BE2C (cell line): ENCODE data around the gene NFIX.

Experiments
- DNase-seq: peaks from one replicate; pipeline ENCODE4 v3.0.0-alpha.2; 2020
- H3K27me3 ChIP-seq: fragments of 250-450 bp; sonication (Bioruptor Pico); 2 replicates; pipeline ENCODE4 v1.5.1; 2020; ENCODE audit warnings: mild to moderate bottlenecking
- H3K36me3 ChIP-seq: fragments of 250-450 bp; sonication (Bioruptor Pico); 2 replicates; pipeline ENCODE4 v1.5.1; 2020; ENCODE audit warnings: mild to moderate bottlenecking
- H3K4me1 ChIP-seq: fragments of 250-450 bp; sonication (Bioruptor Pico); 2 replicates; pipeline ENCODE4 v1.5.1; 2020
- H3K4me3 ChIP-seq: 2 replicates; pipeline ENCODE4 v1.5.1; 2011; ENCODE audit warnings: low read depth, low read length
- H3K9me3 ChIP-seq: fragments of 250-450 bp; sonication (Bioruptor Pico); 2 replicates; pipeline ENCODE4 v1.5.1; 2020
- CTCF ChIP-seq: IDR thresholded peaks from 2 replicates; pipeline ENCODE4 v1.5.1; 2012; ENCODE audit warnings: mild to moderate bottlenecking, low read depth, low read length

The NFIX gene

GRCh38 chr19:13130886-13131490 is 135.7 kb downstream of the NFIX start:
- Histone ChIP-seq H3K36me3 (peaks cover 31% of the 10 kb centered on the region), H3K27me3 (no peaks in the 10 kb centered on the region), H3K9me3 (no peaks in the 10 kb centered on the region), H3K4me3 (no peak overlapping the region), H3K4me1 (no peaks in the 10 kb centered on the region)
- no peak for DNase-seq
- TF ChIP-seq CTCF = no peak

DNA sequence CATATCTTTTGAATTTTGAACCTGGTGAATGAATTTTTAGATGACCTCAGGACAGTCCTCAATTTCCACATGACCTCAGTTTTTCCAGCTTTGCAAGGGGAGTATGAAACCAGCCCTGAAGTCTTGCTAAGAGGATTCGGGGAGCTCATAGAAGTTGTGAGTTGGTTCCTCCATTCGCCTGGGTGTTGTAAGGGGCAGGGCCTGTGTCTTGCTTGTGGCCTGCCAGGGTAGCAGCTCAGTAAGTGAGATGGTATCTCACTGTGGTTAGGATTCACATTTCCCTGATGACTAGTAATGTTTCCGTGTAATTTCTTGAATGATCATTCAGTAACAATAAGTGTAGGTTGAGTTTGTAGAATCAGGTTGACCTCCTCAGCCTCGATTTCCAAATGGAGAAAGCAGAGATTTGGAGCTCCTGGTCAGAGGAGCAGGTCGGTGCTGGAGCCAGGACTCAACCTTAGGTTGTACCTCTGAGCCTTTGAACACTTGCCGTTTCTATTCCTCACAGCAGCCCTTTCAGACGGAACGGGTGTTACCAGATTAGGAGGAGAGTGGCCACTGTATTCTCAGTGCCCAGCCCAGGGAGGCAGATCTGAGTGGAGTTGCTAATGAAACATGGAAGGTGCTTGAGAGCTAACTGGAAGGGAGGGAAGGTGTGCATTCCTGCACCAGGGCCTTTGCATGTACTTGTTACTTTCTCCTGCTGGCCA is 137.4 kb downstream of the NFIX start:
- H3K4me1 ChIP-seq = no peaks in the 10 kb centered on the region
- no peak overlapping the region for H3K4me3 ChIP-seq
- H3K27me3 ChIP-seq = no peaks in the 10 kb centered on the region
- peaks cover 41% of the 10 kb centered on the region for H3K36me3 ChIP-seq
- no peak for TF ChIP-seq CTCF
- no peak for DNase-seq
- H3K9me3 ChIP-seq = no peaks in the 10 kb centered on the region

- Histone ChIP-seq H3K9me3 (no peaks in the 10 kb centered on the region; the same call in 1 of the 2 replicates), H3K4me3 (no peak overlapping the region), H3K4me1 (no peaks in the 10 kb centered on the region), H3K36me3 (peaks cover 49% of the 10 kb centered on the region), H3K27me3 (no peaks in the 10 kb centered on the region)
- TF ChIP-seq CTCF = no peak
- DNase-seq = no peak
These were observed 138.1 kb downstream of the NFIX start for GRCh38 chr19:13133241-13133870.

DNA sequence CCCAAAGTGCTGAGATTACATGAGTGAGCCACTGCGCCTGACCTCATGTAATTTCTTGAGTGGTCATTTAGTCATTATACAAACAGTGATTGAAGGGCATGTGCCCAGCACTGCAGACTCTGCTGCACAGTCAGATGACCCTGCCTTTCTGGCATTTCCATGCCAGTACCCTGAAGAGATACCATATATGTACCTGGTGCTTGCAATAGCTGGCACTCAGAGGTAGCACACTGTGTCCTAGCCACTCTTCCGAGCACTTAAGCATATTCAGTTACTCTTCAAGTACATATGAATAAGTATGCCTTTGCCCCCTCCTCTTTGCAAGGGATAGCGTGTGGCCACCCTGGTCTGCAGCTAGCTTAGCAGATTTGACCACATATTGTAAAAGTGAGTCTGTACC is 139.4 kb downstream of the NFIX start:
- Histone ChIP-seq H3K9me3 (no peaks in the 10 kb centered on the region; the same call in 1 of the 2 replicates), H3K27me3 (no peaks in the 10 kb centered on the region), H3K36me3 (peaks cover 55% of the 10 kb centered on the region), H3K4me1 (no peaks in the 10 kb centered on the region), H3K4me3 (no peak overlapping the region)
- no peak for TF ChIP-seq CTCF
- no peak for DNase-seq

- Histone ChIP-seq H3K36me3 (peaks cover 55% of the 10 kb centered on the region), H3K9me3 (no peaks in the 10 kb centered on the region; the same call in 1 of the 2 replicates), H3K27me3 (no peaks in the 10 kb centered on the region), H3K4me3 (no peak overlapping the region), H3K4me1 (no peaks in the 10 kb centered on the region)
- DNase-seq = no peak
- no peak for TF ChIP-seq CTCF
These were observed 140.1 kb downstream of the NFIX start for GRCh38 chr19:13135068-13136062.
